HTERT RPE-1 (cell line): ENCODE data around the gene CEMIP2.

Source experiments
- in situ Hi-C: fragments of 300-500 bp; cut with MboI; formaldehyde crosslinking; loops from 4 replicates; pipeline ENCODE4 v1.14.3; 2020; ENCODE audit warnings: low sequenced_read_pairs

Gene CEMIP2

DNA sequence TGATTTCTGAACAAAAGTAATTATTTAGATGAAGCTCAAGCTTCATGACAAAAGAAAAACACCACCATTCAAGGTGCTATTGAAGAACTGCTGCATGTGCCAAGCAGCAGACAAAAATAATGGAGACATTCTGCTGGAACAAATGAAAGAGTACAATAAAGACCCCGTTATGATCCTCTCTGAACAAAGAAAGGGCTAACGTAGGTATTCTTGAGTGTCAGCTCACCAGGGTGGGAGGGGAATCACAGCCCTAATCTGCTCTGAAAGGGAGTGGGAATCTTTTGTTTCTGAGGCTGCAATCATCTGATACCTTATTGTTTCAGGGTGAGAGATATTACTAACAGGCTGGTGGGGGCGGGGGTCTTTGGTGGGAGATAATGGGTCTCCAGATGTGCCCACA is 15.4 kb downstream of the CEMIP2 start:
- in situ Hi-C loops: no loop called here

DNA sequence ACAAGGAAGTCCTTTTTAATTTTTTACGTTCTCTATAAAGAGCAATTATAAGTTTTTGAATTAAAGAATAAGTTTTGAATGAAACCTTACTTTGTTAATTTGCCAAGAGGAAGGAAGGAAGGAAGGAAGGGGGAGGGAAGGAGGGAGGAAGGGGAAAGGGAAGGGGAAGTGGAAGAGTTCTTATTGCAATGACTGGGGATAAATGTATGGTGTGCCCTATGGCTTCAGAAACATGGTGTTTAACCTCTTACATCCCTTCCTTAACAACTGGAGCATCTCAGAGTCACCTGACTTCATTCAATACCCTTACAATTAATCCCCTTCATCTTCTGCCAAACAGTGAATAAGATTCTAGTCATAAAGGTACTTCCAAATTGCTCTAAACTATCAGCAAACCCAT is 16.0 kb downstream of the CEMIP2 start:
- in situ Hi-C loops: no loop called here

DNA sequence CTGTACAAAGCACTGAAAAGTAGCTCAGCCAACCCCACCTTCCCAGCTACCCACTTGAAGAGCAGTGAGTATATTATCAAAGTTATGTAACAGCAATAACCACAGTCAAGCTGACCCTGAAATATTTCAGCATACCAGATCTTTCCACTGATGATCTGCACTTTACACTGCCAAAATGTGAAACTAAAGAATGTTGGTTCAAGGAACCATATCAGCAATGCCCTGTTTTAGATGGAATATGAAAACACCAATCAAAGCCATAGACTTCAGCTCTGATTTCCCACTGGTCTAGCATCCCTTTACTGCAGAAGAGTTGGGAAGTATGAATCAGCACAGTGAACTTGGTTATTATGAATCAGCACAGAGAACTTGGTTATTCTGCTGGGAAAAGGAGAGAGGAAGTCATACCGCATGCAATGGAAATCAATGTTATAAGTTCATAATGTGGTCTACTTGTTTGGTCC is 20.0 kb downstream of the CEMIP2 start:
- in situ Hi-C loops: no loop called here

DNA sequence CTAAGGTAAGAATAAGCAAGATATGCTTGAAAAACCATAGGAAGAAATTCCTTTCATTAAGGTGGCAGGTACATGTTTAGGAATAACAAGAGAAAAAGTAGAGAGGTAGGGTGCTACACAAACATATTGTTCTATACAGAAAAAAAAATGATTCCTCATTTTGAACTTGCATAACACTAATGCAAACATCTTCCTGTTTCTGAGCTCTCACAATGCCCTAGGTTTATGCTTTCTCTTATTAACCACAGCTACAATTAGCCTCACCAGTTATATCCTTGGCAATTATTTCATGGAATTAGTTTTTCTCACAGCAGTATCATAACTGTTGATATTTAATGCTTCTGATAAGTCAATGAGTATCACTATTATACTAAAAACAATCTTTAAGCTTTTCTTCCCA is 20.7 kb downstream of the CEMIP2 start:
- in situ Hi-C loops: no loop called here

DNA sequence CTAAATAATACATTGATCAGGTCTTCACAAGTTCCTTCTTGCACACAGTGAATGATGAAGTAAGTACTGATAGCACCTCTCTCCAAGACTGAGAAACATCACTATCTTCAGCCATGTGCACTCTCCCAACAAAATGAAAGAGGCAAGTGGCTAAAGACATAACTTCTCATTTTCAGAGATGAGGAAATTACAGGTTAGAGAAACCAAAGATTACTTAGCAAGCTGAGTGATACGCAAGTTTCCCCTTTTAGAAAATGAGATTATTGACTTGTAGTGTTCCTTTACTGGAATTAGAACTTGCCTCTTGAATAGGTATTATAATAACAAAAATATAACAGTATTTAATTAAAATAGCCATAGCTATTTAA is 21.6 kb downstream of the CEMIP2 start:
- in situ Hi-C loops: no loop called here

DNA sequence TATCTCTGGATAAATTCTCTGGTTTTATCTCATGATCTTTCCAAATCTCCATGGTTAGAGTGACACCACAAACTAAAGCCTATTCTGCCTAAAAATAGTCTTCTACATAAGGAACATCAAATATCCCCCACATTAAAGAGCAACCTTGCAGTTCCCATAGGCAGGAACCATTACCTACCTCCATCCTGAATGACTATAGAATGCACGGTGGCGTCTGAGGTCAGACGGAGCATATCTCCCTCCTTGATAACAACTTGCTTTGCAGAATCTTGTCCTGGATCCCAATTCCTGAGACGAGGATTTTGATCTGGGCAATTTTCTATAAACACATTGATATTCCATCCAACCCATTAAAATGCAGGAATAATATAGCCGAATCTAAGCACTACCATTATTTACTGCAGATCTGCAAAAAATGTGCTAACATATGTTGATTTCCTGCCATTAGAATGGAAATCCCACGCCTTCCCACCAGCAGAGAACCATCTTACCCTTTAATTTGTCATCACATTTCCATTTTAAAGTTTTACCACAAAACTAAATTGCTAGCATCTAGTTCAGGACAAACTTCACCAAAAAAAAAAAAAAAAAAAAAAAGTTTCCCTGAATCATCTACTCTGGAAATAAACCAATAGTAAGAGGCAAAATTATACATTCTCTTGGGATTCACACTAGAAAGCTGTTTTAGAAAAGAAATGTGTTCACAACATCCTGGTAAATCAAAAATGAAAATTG is 22.1 kb downstream of the CEMIP2 start:
- in situ Hi-C loops: no loop called here

DNA sequence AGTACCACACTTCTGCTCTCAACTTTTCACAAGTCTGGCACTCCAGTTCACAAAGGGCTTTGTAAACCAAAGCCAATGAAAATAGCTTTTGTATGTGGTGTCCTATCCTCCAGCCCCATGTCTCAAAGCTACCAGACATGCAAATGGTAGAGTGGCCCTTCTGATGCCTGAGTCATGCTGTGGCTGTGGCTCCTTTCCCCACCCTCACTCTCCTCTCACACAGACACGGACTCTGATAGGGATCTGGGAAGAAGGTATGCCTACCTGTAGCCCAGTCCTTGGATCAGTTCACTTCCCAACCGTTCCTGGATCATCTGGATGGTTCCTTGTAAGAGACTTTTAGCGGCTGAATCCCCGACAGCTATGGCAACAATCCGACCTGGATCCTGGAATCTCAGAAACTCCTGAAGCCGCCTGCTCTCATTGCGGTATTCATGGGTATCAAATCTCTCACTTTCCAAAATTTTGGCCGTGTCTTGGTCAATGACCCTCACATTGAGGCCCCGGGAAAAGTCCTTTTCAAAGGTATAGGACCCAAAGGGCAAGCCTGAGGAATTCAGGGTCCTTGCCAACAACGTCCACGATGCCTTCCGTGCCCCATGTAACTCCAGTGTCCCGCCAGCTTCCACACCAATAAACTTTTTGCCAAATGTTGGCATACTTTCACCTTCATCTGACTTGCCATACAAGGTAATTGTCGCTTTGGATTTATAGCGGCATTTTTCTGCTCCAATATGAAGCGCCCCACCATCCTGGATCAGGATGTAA is 23.4 kb downstream of the CEMIP2 start:
- in situ Hi-C loops: no loop called here

DNA sequence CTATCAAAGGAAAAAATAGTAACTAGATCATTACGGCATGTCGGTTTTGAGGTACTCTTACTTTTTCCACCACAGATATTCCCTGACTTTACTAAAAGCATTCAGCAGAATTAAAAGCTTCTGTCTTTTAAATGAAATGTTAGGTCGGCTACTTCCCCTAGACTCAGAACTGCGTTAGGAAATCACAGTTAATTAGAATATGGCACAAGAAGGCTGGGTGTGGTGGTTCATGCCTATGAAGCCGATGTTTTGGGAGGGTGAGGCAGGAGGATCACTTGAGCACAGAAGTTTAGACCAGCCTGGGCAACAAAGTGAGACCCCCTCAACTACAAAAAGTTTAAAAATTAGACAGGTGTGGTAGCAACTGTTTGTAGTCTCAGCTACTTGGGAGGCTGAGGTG is 24.4 kb downstream of the CEMIP2 start:
- in situ Hi-C loops: no loop called here

DNA sequence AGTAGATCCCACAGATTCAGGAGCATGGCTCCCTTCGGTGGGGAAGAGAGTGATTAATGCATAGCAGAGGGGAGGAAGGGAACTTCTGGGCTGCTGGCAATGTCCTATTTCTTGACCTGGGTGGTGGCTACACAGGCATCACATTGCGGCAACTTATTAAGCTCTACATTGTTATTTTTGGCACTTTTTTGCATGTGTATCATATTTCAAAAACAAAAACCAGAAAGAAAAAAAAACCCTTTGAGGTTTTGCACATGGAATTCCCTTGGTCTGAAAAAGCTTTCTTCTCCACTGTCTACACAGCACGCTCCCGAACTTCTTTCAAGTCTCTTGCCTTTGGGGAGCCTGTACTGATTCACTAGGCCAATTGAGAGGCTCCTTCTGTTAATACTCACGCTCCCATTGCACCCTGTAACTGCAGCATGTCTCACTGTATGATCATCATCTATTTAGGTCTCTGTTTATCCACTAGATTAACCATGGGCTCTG is 25.1 kb downstream of the CEMIP2 start:
- in situ Hi-C loops: no loop called here

DNA sequence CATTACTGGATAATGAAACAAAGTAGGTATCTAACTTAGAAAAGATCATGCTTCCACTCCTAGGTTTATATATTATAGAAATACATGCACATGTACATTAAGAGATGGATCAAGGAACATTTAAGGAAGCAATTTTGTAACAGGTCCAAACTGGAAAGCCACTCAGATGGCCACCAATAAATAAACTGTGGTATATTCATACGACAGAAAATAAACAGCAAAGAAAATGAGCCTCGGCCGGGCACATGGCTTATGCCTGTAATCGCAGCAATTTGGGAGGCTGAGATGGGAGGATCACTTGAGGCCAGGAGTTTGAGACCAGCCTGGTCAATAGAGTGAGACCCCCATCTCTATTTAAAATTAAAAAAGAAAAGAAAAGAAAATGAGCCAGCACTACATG is 25.6 kb downstream of the CEMIP2 start:
- in situ Hi-C loops: no loop called here

DNA sequence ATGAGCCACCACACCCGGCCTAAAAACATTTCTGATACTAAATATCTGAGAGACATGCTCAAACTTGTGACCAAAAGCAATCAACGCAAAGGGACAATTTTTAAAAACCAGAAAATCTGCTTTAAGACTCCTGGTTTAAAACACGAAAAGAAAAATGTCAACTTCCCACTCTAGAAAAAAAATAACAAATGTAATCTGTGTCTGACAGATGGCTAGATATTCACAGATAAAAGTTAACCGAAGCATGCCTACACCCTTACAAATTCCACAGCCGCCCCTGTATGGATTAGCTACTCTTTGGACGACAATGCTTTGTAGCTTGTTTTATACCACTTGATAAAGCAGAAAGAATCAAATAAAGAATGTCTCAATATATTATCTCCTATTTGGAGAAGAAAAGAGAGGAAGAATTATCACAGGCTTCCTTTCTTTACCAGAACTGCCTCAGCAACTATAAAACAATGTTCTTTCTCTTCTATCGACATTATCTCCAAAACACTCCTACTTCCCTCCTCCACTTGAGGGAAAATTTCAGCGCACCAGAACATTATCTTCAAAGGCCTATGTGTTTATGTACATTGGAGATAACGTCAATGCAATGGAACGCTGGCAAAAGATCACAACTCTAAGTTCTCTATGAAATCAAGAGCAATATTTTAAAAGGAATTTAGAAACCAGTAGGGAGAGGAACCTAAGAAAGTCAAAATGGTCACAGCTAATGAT is 26.2 kb downstream of the CEMIP2 start:
- in situ Hi-C loops: no loop called here

DNA sequence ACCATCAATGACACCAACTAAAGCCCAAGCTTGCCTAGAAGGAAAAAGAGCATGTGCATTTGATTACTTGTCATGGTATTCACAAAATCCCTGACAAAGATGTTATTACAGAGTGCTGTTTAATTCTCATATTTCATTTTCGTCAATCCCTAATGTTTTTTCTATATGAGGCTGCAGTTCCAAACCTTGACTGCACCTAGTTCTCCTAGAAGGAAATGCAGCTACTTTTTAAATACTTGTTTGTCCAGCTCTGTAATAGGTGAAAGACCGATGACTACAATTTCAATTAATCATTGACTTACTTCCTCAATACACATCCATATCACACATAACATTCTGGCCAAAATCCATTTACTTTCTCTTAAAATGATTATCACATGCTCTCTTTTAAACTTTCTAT is 28.1 kb downstream of the CEMIP2 start:
- in situ Hi-C loops: no loop called here

DNA sequence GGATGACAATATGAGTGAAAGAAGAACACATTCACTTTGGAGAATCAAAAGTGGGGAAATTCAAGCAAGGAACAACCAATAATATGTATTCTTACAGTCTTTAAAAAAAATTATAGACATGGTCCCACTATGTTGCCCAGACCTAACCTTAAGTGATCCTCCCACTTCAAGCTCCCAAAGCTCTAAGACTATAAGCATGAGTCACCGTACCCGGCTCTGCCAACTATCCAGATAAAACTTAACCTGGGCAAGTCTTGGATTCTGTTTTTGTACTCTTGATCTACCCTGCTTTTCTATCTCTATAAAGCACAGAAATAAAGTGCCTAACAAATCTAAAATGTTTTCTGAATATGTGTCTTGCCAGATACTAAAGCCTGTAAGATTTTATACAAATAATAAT is 30.9 kb downstream of the CEMIP2 start:
- in situ Hi-C loops: no loop called here

DNA sequence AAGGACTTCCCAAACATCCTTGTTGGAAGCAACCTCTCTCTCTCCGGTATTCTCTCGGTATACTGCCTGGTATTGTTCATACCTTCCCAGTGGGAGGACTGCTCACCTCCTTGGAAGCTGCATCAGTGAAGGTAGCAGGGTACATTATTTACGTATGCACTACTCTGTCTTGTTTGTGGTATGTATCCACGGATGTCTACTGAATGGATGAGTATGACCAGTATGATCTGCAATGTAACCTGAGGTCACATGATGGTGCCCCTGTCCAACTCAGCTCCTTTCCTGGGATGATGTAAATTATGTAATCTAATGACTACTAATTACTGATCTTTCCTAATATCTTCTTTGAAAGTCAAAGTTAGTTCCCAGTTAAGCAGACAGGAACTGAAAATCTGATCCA is 32.1 kb downstream of the CEMIP2 start:
- in situ Hi-C loops: no loop called here

DNA sequence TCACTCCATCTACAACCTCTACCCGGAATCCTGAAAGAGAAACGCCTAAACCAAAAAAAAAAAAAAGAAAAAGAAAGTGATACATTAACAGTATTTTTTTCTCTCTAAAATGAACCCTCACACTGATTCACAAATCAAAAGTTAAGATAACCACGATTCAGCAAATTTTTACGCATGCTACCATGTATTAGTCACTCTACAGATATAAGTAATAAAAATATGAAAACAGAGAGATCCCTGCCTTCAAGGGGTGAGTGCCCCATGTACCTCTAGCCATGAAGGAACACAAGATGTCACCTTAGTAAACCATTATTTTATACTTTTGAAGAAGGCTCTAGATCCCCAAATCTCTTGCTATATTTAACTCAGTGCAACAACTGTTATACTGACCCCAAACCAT is 33.4 kb downstream of the CEMIP2 start:
- in situ Hi-C loops: no loop called here

DNA sequence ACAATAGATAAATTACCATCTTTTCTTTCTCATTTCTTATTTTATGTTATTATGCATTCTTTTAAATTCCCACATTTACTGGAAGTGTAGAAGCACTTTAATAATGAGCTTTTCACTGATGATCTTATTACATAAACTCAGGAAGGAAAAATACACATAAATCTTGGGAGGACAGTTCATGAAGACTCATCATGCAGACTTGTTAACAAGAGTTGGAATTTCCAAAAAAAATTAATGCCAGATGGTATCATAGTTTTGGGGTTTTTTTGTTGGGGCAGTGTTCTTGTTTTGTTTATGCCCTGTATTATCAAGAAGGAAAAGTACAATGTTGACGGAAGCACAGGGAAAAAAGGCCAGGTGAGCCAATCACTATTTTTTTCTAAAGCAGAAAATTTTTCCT is 35.1 kb downstream of the CEMIP2 start:
- in situ Hi-C loops: no loop called here

DNA sequence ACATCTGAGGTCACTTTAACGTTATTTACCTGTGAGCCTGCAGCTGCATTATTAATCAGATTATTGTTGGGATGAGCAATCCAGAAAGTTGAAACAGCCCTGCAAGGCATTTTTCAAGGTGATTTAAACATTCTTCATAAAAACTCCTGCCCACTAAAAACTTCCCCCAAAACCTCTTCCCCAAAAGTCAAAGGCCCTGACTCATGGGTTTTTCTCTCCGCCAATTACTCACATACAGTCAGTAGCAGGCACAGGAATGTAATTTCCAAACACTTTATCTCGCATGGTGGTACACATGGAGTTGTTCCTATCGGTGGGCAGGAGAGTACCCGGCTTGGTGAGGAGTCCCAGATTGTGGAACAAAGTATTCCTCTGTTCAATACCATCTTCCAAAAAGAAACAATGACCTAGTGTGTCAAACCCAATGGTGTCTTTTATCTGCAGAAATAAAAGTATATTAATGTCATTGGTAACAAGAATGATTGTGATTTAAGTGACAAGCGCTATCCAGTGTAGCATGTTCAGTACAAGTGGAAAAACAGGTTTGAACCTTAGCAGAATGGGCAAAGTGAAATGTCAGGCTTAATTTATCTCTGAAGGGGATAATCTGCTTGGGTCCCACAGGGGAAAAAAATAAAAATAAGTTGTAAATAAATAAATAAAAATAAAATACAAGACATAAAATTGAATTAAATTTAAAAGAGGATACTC is 38.3 kb downstream of the CEMIP2 start:
- in situ Hi-C loops: no loop called here

DNA sequence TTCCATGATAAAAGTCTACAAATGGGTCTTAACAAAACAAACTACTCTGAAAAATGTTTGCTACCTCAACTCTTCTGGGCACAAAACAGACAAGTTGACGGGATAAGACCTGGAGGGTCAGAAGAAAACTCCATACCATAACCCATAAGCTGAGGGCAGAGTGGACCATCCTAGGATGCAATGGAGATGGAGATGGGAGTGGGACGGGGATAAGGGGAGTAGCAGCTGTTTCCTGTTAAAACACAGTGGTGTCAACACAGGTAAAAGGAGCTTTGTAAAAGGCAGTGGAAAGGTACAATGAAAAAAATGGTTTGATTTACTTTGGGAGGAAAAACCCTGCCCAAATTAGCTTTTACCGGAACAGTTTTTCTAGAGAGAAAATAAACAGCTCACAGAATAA is 41.6 kb downstream of the CEMIP2 start:
- in situ Hi-C loops: no loop called here

DNA sequence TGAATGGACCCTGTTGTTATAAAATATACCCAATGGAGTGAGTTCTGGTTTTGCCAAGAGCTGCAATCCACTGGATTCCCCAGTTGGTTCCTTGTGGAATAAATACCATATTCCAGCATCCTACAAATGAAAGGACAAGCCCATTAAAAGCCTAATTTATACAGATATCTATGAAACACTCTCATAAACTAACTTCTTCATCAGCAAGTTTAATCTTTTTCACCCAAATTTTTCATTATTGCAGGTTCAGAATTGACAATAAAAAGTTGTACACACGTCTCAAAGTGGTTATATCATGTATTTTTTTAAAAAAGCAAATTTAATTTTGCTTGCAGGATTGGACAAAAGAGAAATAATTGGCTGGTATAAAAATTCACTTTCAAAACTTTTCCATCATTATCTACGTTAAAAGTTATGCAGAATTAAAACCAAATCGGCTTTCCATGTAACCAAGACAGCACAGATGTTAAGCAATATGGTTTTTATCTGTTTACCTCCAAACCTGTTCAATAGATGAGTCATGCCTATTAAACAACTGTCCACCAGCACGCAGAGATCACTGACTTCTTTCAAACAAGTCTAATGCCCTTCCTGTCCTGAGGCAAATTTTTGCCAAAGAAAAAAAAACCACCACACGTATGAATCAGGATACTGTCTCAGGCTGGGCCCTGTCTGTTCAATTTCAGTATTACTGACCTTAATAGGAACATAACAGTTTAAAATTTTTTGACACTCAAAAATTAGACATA is 42.5 kb downstream of the CEMIP2 start:
- in situ Hi-C loops: no loop called here

DNA sequence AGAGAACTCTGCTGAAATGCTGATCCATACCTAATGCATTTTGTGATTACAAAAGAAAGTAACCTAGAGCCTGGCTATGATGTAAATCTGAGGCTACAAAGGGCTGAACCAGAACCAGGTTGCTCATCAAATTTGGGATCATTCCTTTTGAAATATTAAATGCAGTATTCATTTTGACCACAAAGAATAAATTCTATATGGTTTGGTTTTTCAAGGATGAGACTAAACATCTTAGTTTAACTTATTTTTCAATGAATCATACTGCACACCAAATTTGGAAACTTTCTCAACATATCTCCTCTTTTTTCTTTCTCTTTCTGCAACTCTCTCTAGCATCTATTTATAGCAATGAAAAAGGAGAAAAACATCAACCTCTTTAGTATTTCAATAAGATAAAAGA is 46.5 kb downstream of the CEMIP2 start:
- in situ Hi-C loops: no loop called here
